Sigmoid colon (tissue), 4 donors: ENCODE measurements around the gene PAF1.

Source experiments
- POLR2A ChIP-seq, 2 donors: fragments of 450-650 bp; IDR thresholded peaks; one replicate each; pipeline ENCODE4 v1.6.1; 2016; ENCODE audit warnings: antibody characterized with exemption in 2 of 2, mild to moderate bottlenecking in 2 of 2, moderate library complexity in 2 of 2
- POLR2AphosphoS5 ChIP-seq, 4 donors: sonication (generic); formaldehyde crosslinking; IDR thresholded peaks; one replicate each; pipeline ENCODE4 v1.6.1; 2017; ENCODE audit warnings: antibody characterized with exemption in 4 of 4
- TF ChIP-seq, protein P1 (sequence below), 4 experiments: fragments of 450-650 bp in 3 of 4; fragments of 200-600 bp in 1 of 4; IDR thresholded peaks; one replicate each; pipeline ENCODE4 v1.5.1; 2016 to 2019; ENCODE audit warnings: antibody characterized with exemption in 4 of 4, mild to moderate bottlenecking in 3 of 4, moderate library complexity in 2 of 4

DNA sequence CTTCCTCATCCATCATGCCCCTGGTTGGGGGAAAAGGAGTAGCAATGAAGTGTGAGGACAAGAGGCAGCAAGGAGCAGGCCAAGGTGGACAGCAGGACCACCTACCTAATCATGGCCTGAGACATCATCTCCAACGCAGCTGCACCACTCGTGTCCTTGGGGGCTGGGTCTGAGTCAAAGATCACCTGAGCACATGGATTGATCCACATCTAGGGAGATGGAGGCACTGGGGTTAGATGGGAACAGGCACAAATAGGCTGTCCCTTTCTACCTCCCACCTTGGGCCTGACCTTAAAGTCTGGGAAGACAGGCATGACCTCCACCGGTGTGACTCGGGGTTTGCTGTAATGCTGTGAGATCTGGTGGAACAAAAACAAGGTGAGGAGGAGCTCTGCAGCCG lies 2.2 kb downstream of the PAF1 start:
- no peak for TF ChIP-seq POLR2AphosphoS5 (IDR thresholded peaks at IDR 0.05)
- TF ChIP-seq, protein P1, sequence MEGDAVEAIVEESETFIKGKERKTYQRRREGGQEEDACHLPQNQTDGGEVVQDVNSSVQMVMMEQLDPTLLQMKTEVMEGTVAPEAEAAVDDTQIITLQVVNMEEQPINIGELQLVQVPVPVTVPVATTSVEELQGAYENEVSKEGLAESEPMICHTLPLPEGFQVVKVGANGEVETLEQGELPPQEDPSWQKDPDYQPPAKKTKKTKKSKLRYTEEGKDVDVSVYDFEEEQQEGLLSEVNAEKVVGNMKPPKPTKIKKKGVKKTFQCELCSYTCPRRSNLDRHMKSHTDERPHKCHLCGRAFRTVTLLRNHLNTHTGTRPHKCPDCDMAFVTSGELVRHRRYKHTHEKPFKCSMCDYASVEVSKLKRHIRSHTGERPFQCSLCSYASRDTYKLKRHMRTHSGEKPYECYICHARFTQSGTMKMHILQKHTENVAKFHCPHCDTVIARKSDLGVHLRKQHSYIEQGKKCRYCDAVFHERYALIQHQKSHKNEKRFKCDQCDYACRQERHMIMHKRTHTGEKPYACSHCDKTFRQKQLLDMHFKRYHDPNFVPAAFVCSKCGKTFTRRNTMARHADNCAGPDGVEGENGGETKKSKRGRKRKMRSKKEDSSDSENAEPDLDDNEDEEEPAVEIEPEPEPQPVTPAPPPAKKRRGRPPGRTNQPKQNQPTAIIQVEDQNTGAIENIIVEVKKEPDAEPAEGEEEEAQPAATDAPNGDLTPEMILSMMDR (IDR thresholded peaks at IDR 0.05): no peak
- no peak for TF ChIP-seq POLR2A (IDR thresholded peaks at IDR 0.05)
